K562 (cell line): Measurements from ENCODE around the gene PIN1. TPM values are rescaled to one million over a fixed set of nuclear protein-coding genes. Genes with fewer than 3 reads are reported as not detected.
A peak's percentile ranks its signal among the peaks of the same experiment; 100 is the strongest.

Experiments
- ATAC-seq: fragments of 200-7000 bp; cut with Tn5 transposase; 3 replicates; pipeline ENCODE4 v1.9.1; 2020; ENCODE audit warnings: moderate library complexity
- BruUV-seq: library from RNA; stranded (reverse); fragments of 400-500 nt; replicated peaks from 2 replicates; lab custom pipeline; 2021; lab: Mats Ljungman, UMichigan
- CTCF ChIA-PET: fragments of 300-600 bp; formaldehyde crosslinking; extraction: SDS; loops from one replicate; lab custom pipeline; 2021; ENCODE audit warnings: low intra/inter-chr PET ratio; lab: Yijun Ruan, JAX
- POLR2A ChIA-PET: fragments of 300-600, 350-650 bp; sonication (Branson Sonifier 250); formaldehyde crosslinking; extraction: SDS; loops from one replicate; lab custom pipeline; 2021; ENCODE audit warnings: antibody characterized with exemption, inconsistent platforms; lab: Yijun Ruan, JAX
- DNase-seq, 4 experiments: peaks; one replicate each; pipeline versions ENCODE4 v3.0.0 to v3.0.0-alpha.2; 2011 to 2018; ENCODE audit warnings: low spot score in 3 of 4, mixed read lengths in 3 of 4; ENCODE audit errors: extremely low read depth in 1 of 4
- FAIRE-seq: peaks from 2 replicates; lab custom pipeline; 2011; peaks lifted over from hg19 to GRCh38; lab: Jason Lieb, UNC
- H2AFZ ChIP-seq: 2 replicates; pipeline ENCODE4 v1.6.0; 2011; ENCODE audit warnings: low read depth, low read length, control low read depth, inconsistent platforms
- H3K27ac ChIP-seq: fragments of 200-600 bp; 3 replicates; pipeline ENCODE4 v1.8.0; 2011; ENCODE audit warnings: low read depth, mild to moderate bottlenecking, control low read depth, inconsistent platforms, low read length, moderate library complexity, mixed read lengths; ENCODE audit errors: extremely low read depth
- H3K27me3 ChIP-seq, 2 experiments: fragments of 300-600 bp in 1 of 2; 2 replicates in 1 of 2; 3 replicates in 1 of 2; pipeline versions ENCODE4 v1.6.0 to v1.8.0; 2011; ENCODE audit warnings: inconsistent platforms in 2 of 2, low read length in 2 of 2, mild to moderate bottlenecking in 1 of 2, mixed read lengths in 1 of 2, moderate library complexity in 1 of 2; ENCODE audit not compliant: control insufficient read depth in 2 of 2, insufficient read depth in 2 of 2
- H3K36me3 ChIP-seq: fragments of 300-600 bp; 3 replicates; pipeline ENCODE4 v1.8.0; 2011; ENCODE audit warnings: mild to moderate bottlenecking, low read length, inconsistent platforms; ENCODE audit not compliant: control insufficient read depth, insufficient read depth
- H3K4me1 ChIP-seq, 2 experiments: fragments of 200-600 bp in 1 of 2; replicated peaks in 1 of 2; 2 replicates in 1 of 2; 3 replicates in 1 of 2; pipeline versions ENCODE4 v1.5.1 to v1.8.0; 2011; ENCODE audit warnings: inconsistent platforms in 2 of 2, low read length in 2 of 2, mild to moderate bottlenecking in 1 of 2, mixed read lengths in 1 of 2, moderate library complexity in 1 of 2; ENCODE audit not compliant: control insufficient read depth in 2 of 2, insufficient read depth in 2 of 2
- H3K4me2 ChIP-seq: 2 replicates; pipeline ENCODE4 v1.6.1; 2011; ENCODE audit warnings: low read length, control low read depth, inconsistent platforms, mixed read lengths; ENCODE audit not compliant: insufficient read depth
- H3K4me3 ChIP-seq: fragments of 200-600 bp; sonication (generic), shearing (Covaris generic); 2 replicates; pipeline ENCODE4 v1.5.1; 2016; ENCODE audit warnings: control low read depth, inconsistent platforms
- H3K79me2 ChIP-seq: fragments of 200-600 bp; 3 replicates; pipeline ENCODE4 v1.8.0; 2011; ENCODE audit warnings: low read length, inconsistent platforms; ENCODE audit not compliant: control insufficient read depth, insufficient read depth
- H3K9ac ChIP-seq, 2 experiments: 2 replicates each; pipeline versions ENCODE4 v1.6.0 to v1.6.1; 2011; ENCODE audit warnings: low read depth in 2 of 2, low read length in 2 of 2, control low read depth in 1 of 2, inconsistent platforms in 1 of 2, mild to moderate bottlenecking in 1 of 2, mixed read lengths in 1 of 2; ENCODE audit not compliant: insufficient read depth in 1 of 2
- H3K9me1 ChIP-seq: one replicate; pipeline ENCODE4 v1.6.0; 2011; ENCODE audit warnings: inconsistent platforms, mild to moderate bottlenecking, low read length, moderate library complexity; ENCODE audit not compliant: control insufficient read depth, insufficient read depth
- H3K9me3 ChIP-seq: replicated peaks from 2 replicates; pipeline ENCODE4 v1.5.1; 2011; ENCODE audit warnings: low read depth, low read length, inconsistent platforms; ENCODE audit not compliant: control insufficient read depth, insufficient read depth
- H4K20me1 ChIP-seq: replicated peaks from 2 replicates; pipeline ENCODE4 v1.6.1; 2011; ENCODE audit warnings: low read length, inconsistent platforms, mixed read lengths; ENCODE audit not compliant: control insufficient read depth, insufficient read depth
- CBX3 ChIP-seq, 2 experiments: IDR thresholded peaks; 1 replicate in 1 of 2; 2 replicates in 1 of 2; pipeline ENCODE4 v1.6.1; 2012; ENCODE audit warnings: inconsistent platforms in 2 of 2, low read length in 2 of 2, borderline replicate concordance in 1 of 2, control low read depth in 1 of 2
- CEBPB ChIP-seq: fragments of 450-650 bp; IDR thresholded peaks from 2 replicates; pipeline ENCODE4 v1.6.1; 2016; ENCODE audit warnings: missing genetic modification characterization, missing compliant biosample characterization
- CEBPG ChIP-seq, 3 experiments: fragments of 200-800 bp in 1 of 3; sonication (Bioruptor generic) in 1 of 3; sonication (generic) in 1 of 3; formaldehyde crosslinking in 1 of 3; IDR thresholded peaks in 2 of 3; conservative IDR thresholded peaks in 1 of 3; 2 replicates each; pipeline versions ENCODE4 v1.6.1 to v1.8.0; 2016 to 2022; ENCODE audit warnings: missing compliant biosample characterization in 2 of 3, missing genetic modification characterization in 2 of 3, mild to moderate bottlenecking in 1 of 3, missing genetic modification reagents in 1 of 3
- KLF16 ChIP-seq: IDR thresholded peaks from 2 replicates; pipeline ENCODE4 v1.6.1; 2016; ENCODE audit warnings: antibody characterized with exemption
- NCOR1 ChIP-seq: fragments of 450-650 bp; IDR thresholded peaks from 2 replicates; pipeline ENCODE4 v1.6.1; 2016; ENCODE audit warnings: mild to moderate bottlenecking, moderate library complexity
- NFYB ChIP-seq: IDR thresholded peaks from 2 replicates; pipeline ENCODE4 v1.6.1; 2011; ENCODE audit warnings: mild to moderate bottlenecking, moderate library complexity; ENCODE audit not compliant: insufficient read length; ENCODE audit errors: extremely low read depth
- NR2C1 ChIP-seq, 2 experiments: fragments of 450-650 bp; IDR thresholded peaks; 2 replicates each; pipeline ENCODE4 v1.6.1; 2017; ENCODE audit warnings: mild to moderate bottlenecking in 2 of 2, antibody characterized with exemption in 1 of 2, inconsistent platforms in 1 of 2, missing compliant biosample characterization in 1 of 2, missing genetic modification characterization in 1 of 2
- ZNF77 ChIP-seq: fragments of 250-450 bp; sonication (Bioruptor Pico); IDR thresholded peaks from 2 replicates; pipeline ENCODE4 v1.5.0; 2020
- WGBS: fragments of 100-300 bp; shearing (Covaris generic); methylation state at CpG from one replicate; pipeline ENCODE4 v1.1.6; 2016; ENCODE audit warnings: low coverage, mixed read lengths; ENCODE audit not compliant: insufficient coverage; ENCODE audit errors: missing lambda C conversion rate; 5-methylcytosine and 5-hydroxymethylcytosine counted together
- in situ Hi-C: fragments of 300-500 bp; cut with MboI; formaldehyde crosslinking; loops from 4 replicates; pipeline ENCODE4 v1.15.0; 2018; ENCODE audit warnings: inconsistent platforms, mixed read lengths
- intact Hi-C: fragments of 100-400 bp; cut with micrococcal nuclease; formaldehyde crosslinking; loops from 2 replicates; pipeline ENCODE4 v1.14.2; 2022
- polyA plus RNA-seq, 8 experiments: library from polyadenylated mRNA; depleted of rRNA in 4 of 8; stranded (reverse) in 5 of 8; unstranded in 3 of 8; fragments of >200 nt; fragmentation: Nextera tagmentation in 2 of 8; fragmentation: Illumina TruSeq in 1 of 8; extraction: Ambion mirVana in 2 of 8; extraction: Trizol in 1 of 8; gene quantifications; 2 replicates each; pipeline versions ENCODE4 v1.2.1 to v1.2.3, GENCODE V29; 2011 to 2014; ENCODE audit warnings: inconsistent platforms in 1 of 8, missing spikeins in 1 of 8
- total RNA-seq, 7 experiments: library from RNA; depleted of rRNA in 6 of 7; stranded (reverse); fragments of >200 nt in 6 of 7; fragmentation: Illumina TruSeq in 2 of 7; extraction: Trizol in 2 of 7; gene quantifications; 2 replicates each; pipeline versions ENCODE4 v1.2.1 to v1.2.3, GENCODE V29; 2011 to 2021; ENCODE audit warnings: low replicate concordance in 1 of 7
- TF ChIP-seq, protein P1 (sequence below): fragments of 150-350 bp; IDR thresholded peaks from 2 replicates; pipeline ENCODE4 v1.6.1; 2014; ENCODE audit warnings: low read depth, mild to moderate bottlenecking, low read length, borderline replicate concordance
- TF ChIP-seq, protein P2 (sequence below): fragments of 250-450 bp; sonication (Bioruptor Pico); IDR thresholded peaks from 2 replicates; pipeline ENCODE4 v1.5.0; 2020; ENCODE audit warnings: mild to moderate bottlenecking, borderline replicate concordance
- TF ChIP-seq, protein P3 (sequence below), 3 experiments: fragments of 200-800 bp in 1 of 3; fragments of 250-450 bp in 1 of 3; fragments of 450-650 bp in 1 of 3; sonication (Bioruptor Pico) in 1 of 3; sonication (Bioruptor generic) in 1 of 3; formaldehyde crosslinking in 1 of 3; IDR thresholded peaks; 2 replicates each; pipeline versions ENCODE4 v1.6.1 to v1.8.0; 2016 to 2022; ENCODE audit warnings: mild to moderate bottlenecking in 2 of 3, missing genetic modification characterization in 2 of 3, missing compliant biosample characterization in 1 of 3, moderate library complexity in 1 of 3

Gene PIN1
- total and polyA plus RNA-seq, 9 of the 15 experiments (the other 6 are each of a cell fraction or from before 2014, with no cell fraction given) = 1.6 to 178 (median 42.5) TPM

DNA sequence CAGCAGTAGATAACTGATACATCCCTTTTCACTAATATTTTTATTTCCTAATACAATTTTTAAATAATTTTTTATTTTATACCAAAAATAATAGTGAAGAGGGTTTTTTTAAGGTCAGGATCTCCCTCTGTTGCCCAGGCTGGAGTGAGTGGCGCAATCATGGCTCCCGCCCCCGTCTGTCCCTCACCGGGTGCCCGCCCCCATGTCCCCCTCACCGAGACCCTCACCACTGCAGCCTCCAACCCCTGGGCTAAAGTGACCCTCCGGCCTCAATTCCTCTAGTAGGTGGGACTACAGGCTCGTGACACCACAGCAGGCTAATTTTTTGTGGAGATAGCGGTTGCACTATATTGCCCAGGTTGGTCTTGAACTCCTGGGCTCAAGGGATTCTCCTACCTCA is 48.8 kb upstream of the PIN1 start:
- Histone ChIP-seq H2AFZ (peak overlapping the region; percentile 98), H4K20me1 (no peaks in the 10 kb centered on the region), H3K9ac (peak overlapping the region; percentile 71 to 83), H3K36me3 (no peaks in the 10 kb centered on the region), H3K27ac (peak overlapping the region; percentile 96), H3K9me3 (no peaks in the 10 kb centered on the region), H3K4me2 (peak overlapping the region; percentile 82), H3K27me3 (no peaks in the 10 kb centered on the region), H3K4me3 (peak overlapping the region; percentile 88), H3K4me1 (peaks cover 45 to 54% of the 10 kb centered on the region in 2 experiments), H3K9me1 (no peaks in the 10 kb centered on the region), H3K79me2 (peaks cover 5% of the 10 kb centered on the region; the same call in 2 of the 3 replicates)
- 28% methylated on average over 7 of the region's 9 CpGs for WGBS
- FAIRE-seq = no peak
- intact Hi-C loops = no loop called here
- CTCF ChIA-PET = interaction anchor here (0.7 kb wide), 1 partner anchor 150 kb away, joined by 4 read pairs; no protein-coding TSS in a partner anchor
- ATAC-seq = no peak
- in situ Hi-C loops = no loop called here
- POLR2A ChIA-PET = no interaction called here
- DNase-seq = peak in 1 of 4 experiments; percentile 13
- no TSS peak for BruUV-seq
- no peak for TF ChIP-seq KLF16
- TF ChIP-seq, protein P1, sequence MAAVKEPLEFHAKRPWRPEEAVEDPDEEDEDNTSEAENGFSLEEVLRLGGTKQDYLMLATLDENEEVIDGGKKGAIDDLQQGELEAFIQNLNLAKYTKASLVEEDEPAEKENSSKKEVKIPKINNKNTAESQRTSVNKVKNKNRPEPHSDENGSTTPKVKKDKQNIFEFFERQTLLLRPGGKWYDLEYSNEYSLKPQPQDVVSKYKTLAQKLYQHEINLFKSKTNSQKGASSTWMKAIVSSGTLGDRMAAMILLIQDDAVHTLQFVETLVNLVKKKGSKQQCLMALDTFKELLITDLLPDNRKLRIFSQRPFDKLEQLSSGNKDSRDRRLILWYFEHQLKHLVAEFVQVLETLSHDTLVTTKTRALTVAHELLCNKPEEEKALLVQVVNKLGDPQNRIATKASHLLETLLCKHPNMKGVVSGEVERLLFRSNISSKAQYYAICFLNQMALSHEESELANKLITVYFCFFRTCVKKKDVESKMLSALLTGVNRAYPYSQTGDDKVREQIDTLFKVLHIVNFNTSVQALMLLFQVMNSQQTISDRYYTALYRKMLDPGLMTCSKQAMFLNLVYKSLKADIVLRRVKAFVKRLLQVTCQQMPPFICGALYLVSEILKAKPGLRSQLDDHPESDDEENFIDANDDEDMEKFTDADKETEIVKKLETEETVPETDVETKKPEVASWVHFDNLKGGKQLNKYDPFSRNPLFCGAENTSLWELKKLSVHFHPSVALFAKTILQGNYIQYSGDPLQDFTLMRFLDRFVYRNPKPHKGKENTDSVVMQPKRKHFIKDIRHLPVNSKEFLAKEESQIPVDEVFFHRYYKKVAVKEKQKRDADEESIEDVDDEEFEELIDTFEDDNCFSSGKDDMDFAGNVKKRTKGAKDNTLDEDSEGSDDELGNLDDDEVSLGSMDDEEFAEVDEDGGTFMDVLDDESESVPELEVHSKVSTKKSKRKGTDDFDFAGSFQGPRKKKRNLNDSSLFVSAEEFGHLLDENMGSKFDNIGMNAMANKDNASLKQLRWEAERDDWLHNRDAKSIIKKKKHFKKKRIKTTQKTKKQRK = no peak
- TF ChIP-seq CEBPG (CRISPR knock-in tag; IDR thresholded peaks at IDR 0.05) = no peak
- peak in 1 of 2 experiments; percentile 53; a peak in 2 of 4 replicates for TF ChIP-seq CEBPG (tag; conservative IDR thresholded peaks at IDR 0.05 in 1 of 2, IDR thresholded peaks at IDR 0.05 in 1 of 2)
- no peak for TF ChIP-seq NR2C1 (IDR thresholded peaks at IDR 0.05)
- no peak for TF ChIP-seq NR2C1 (tag; IDR thresholded peaks at IDR 0.05)
- TF ChIP-seq NCOR1 = 0 out of 2 replicates have a peak, but pooled peaks have one; percentile 1
- TF ChIP-seq, protein P2, sequence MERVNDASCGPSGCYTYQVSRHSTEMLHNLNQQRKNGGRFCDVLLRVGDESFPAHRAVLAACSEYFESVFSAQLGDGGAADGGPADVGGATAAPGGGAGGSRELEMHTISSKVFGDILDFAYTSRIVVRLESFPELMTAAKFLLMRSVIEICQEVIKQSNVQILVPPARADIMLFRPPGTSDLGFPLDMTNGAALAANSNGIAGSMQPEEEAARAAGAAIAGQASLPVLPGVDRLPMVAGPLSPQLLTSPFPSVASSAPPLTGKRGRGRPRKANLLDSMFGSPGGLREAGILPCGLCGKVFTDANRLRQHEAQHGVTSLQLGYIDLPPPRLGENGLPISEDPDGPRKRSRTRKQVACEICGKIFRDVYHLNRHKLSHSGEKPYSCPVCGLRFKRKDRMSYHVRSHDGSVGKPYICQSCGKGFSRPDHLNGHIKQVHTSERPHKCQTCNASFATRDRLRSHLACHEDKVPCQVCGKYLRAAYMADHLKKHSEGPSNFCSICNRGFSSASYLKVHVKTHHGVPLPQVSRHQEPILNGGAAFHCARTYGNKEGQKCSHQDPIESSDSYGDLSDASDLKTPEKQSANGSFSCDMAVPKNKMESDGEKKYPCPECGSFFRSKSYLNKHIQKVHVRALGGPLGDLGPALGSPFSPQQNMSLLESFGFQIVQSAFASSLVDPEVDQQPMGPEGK (CRISPR knock-in tag) = no peak
- TF ChIP-seq ZNF77 (CRISPR knock-in tag) = no peak
- peak; percentile 56; the same call in 1 of the 2 replicates for TF ChIP-seq CEBPB (tag)
- TF ChIP-seq CBX3 (IDR thresholded peaks at IDR 0.05; ENCODE audit: borderline replicate concordance in 1 of 2, low read length in 2 of 2) = no peak
- TF ChIP-seq, protein P3, sequence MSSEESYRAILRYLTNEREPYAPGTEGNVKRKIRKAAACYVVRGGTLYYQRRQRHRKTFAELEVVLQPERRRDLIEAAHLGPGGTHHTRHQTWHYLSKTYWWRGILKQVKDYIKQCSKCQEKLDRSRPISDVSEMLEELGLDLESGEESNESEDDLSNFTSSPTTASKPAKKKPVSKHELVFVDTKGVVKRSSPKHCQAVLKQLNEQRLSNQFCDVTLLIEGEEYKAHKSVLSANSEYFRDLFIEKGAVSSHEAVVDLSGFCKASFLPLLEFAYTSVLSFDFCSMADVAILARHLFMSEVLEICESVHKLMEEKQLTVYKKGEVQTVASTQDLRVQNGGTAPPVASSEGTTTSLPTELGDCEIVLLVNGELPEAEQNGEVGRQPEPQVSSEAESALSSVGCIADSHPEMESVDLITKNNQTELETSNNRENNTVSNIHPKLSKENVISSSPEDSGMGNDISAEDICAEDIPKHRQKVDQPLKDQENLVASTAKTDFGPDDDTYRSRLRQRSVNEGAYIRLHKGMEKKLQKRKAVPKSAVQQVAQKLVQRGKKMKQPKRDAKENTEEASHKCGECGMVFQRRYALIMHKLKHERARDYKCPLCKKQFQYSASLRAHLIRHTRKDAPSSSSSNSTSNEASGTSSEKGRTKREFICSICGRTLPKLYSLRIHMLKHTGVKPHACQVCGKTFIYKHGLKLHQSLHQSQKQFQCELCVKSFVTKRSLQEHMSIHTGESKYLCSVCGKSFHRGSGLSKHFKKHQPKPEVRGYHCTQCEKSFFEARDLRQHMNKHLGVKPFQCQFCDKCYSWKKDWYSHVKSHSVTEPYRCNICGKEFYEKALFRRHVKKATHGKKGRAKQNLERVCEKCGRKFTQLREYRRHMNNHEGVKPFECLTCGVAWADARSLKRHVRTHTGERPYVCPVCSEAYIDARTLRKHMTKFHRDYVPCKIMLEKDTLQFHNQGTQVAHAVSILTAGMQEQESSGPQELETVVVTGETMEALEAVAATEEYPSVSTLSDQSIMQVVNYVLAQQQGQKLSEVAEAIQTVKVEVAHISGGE (CRISPR knock-in tag; IDR thresholded peaks at IDR 0.05) = peak in 1 of 3 experiments; percentile 32; a peak in 1 of 6 replicates
- TF ChIP-seq NFYB = peak; percentile 1
